ENCODE measurements around the gene RANBP10. TPM values are rescaled to one million over a fixed set of nuclear protein-coding genes. Genes with fewer than 3 reads are reported as not detected.

The RANBP10 gene
- total and polyA plus RNA-seq, 2 experiments from 2014 or later, result 9.0 to 13.6 TPM

GRCh38 chr16:67676939-67677338 is 129.4 kb downstream of the RANBP10 start:
- H3K79me2 ChIP-seq (replicated peaks; ENCODE audit: insufficient read depth), result no peaks in the 10 kb centered on the region
- peak overlapping the region; percentile 55; the same call in 1 of the 2 replicates for H3K27ac ChIP-seq (ENCODE audit: low read depth)
- ATAC-seq, result no peak
- TF ChIP-seq REST (IDR thresholded peaks at IDR 0.05; ENCODE audit: unreplicated experiment) (no peak), ETS1 (IDR thresholded peaks at IDR 0.05) (no peak), EZH2 (IDR thresholded peaks at IDR 0.05; ENCODE audit: low read depth, unreplicated experiment) (no peak), EZH2phosphoT487 (IDR thresholded peaks at IDR 0.05; ENCODE audit: unreplicated experiment) (no peak), ZNF114 (CRISPR knock-in tag; IDR thresholded peaks at IDR 0.05) (no peak), POLR2AphosphoS5 (IDR thresholded peaks at IDR 0.05; ENCODE audit: low read depth) (no peak), ZNF331 (CRISPR knock-in tag; IDR thresholded peaks at IDR 0.05; ENCODE audit: low read depth) (no peak), CTCF (conservative IDR thresholded peaks at IDR 0.05; ENCODE audit: low read depth in 2 of 2) (no peak), NANOG (IDR thresholded peaks at IDR 0.05; ENCODE audit: borderline replicate concordance) (no peak), ZNF462 (CRISPR knock-in tag; IDR thresholded peaks at IDR 0.05) (no peak), STAT1 (IDR thresholded peaks at IDR 0.05; ENCODE audit: unreplicated experiment) (no peak), CREB1 (CRISPR knock-in tag; IDR thresholded peaks at IDR 0.05; ENCODE audit: low read depth) (no peak), JUNB (IDR thresholded peaks at IDR 0.05; ENCODE audit: unreplicated experiment) (no peak)
- no peak overlapping the region for H3K4me3 ChIP-seq
- DNase-seq (ENCODE audit: low spot score), result no peak
- no peak overlapping the region for H3K4me2 ChIP-seq
- Mint-ChIP-seq H3K4me3 (no peak overlapping the region), H3K9me3 (no peaks in the 10 kb centered on the region), H3K27ac (no peak overlapping the region), H3K4me1 (0 out of 3 replicates have a peak, but pooled peaks cover 3% of the 10 kb centered on the region), H3K27me3 (ENCODE audit: insufficient read depth, low read depth, poor library complexity) (peaks cover 15% of the 10 kb centered on the region), H3K36me3 (ENCODE audit: low read depth) (0 out of 3 replicates have a peak, but pooled peaks cover 3% of the 10 kb centered on the region)
- H3K4me1 ChIP-seq (ENCODE audit: insufficient read depth), result no peaks in the 10 kb centered on the region
- H3F3A ChIP-seq (replicated peaks; ENCODE audit: low read depth), result 0 out of 2 replicates have a peak, but pooled peaks cover 4% of the 10 kb centered on the region
- H3K27me3 ChIP-seq (ENCODE audit: insufficient read depth), result no peaks in the 10 kb centered on the region
- H4K20me1 ChIP-seq (replicated peaks; ENCODE audit: insufficient read depth), result peaks cover 2% of the 10 kb centered on the region; the same call in 1 of the 2 replicates
- H3K36me3 ChIP-seq (ENCODE audit: insufficient read depth), result no peaks in the 10 kb centered on the region
- H3K9me2 ChIP-seq (ENCODE audit: insufficient read depth), result no peaks in the 10 kb centered on the region
- H2AFZ ChIP-seq, result no peak overlapping the region
